C4-2B (cell line): ENCODE measurements around the gene RSPO1.

Experiments used
- CTCF ChIP-seq: fragments of 450-650 bp; conservative IDR thresholded peaks from 2 replicates; pipeline ENCODE4 v1.5.1; 2017; ENCODE audit warnings: mild to moderate bottlenecking
- ZFX ChIP-seq: fragments of 450-650 bp; IDR thresholded peaks from 2 replicates; pipeline ENCODE4 v1.6.1; 2017

GRCh38 chr1:37677143-37677439 lies 42.4 kb upstream of the RSPO1 start:
- TF ChIP-seq CTCF (no peak), ZFX (no peak)
